UCSD-AML1 (cell line): ENCODE measurements around the gene THY1.
"Not testable (repeated sequence)": the region's sequence is repeated elsewhere in the genome, so short reads cannot be mapped to it uniquely, and the experiment has no call there.

Experiments used
- DNase-seq: peaks from one replicate; lab custom pipeline; 2025; ENCODE audit not compliant: unreplicated experiment; lab: John Stamatoyannopoulos, UW

THY1 gene

GRCh38 chr11:119419246-119419645, 3.7 kb downstream of the THY1 start:
- no peak for DNase-seq

GRCh38 chr11:119418759-119419158, 4.2 kb downstream of the THY1 start:
- DNase-seq: no peak

GRCh38 chr11:119417726-119418540, 5.0 kb downstream of the THY1 start:
- peak; percentile 38 for DNase-seq

- no peak for DNase-seq
Measured at GRCh38 chr11:119416606-119417580, 6.1 kb downstream of the THY1 start.

- no peak for DNase-seq
Measured at GRCh38 chr11:119415966-119416365, 7.0 kb downstream of the THY1 start.

- DNase-seq: no peak
Measured at GRCh38 chr11:119415517-119415916, 7.5 kb downstream of the THY1 start.

- DNase-seq: no peak
Measured at GRCh38 chr11:119414734-119415133, 8.2 kb downstream of the THY1 start.

GRCh38 chr11:119414321-119414720, 8.7 kb downstream of the THY1 start:
- no peak for DNase-seq

- DNase-seq: no peak
Measured at GRCh38 chr11:119412072-119412471, 10.9 kb downstream of the THY1 start.

- no peak for DNase-seq
Measured at GRCh38 chr11:119410501-119410900, 12.5 kb downstream of the THY1 start.

- no peak for DNase-seq
Measured at GRCh38 chr11:119409731-119410130, 13.2 kb downstream of the THY1 start.

GRCh38 chr11:119406005-119406404, 17.0 kb downstream of the THY1 start:
- no peak for DNase-seq

GRCh38 chr11:119405448-119405847, 17.5 kb downstream of the THY1 start:
- not testable (repeated sequence) for DNase-seq

GRCh38 chr11:119404872-119405271, 18.1 kb downstream of the THY1 start:
- DNase-seq: no peak

GRCh38 chr11:119403021-119403420, 20.0 kb downstream of the THY1 start:
- no peak for DNase-seq

GRCh38 chr11:119402470-119402869, 20.5 kb downstream of the THY1 start:
- no peak for DNase-seq

- no peak for DNase-seq
Measured at GRCh38 chr11:119400860-119401259, 22.1 kb downstream of the THY1 start.

GRCh38 chr11:119397740-119398139, 25.2 kb downstream of the THY1 start:
- no peak for DNase-seq

GRCh38 chr11:119396835-119397234, 26.1 kb downstream of the THY1 start:
- DNase-seq: no peak

- no peak for DNase-seq
Measured at GRCh38 chr11:119391275-119391674, 31.7 kb downstream of the THY1 start.

GRCh38 chr11:119389611-119390254, 33.2 kb downstream of the THY1 start:
- no peak for DNase-seq
